Ovary (tissue), 3 donors: ENCODE data around the gene ZNF652.

Experiments used
- CTCF ChIP-seq, 3 donors: fragments of 450-650 bp in 2 of 3; fragments of 200-600 bp in 1 of 3; IDR thresholded peaks; one replicate each; pipeline versions ENCODE4 v1.5.1 to v1.8.0; 2016 to 2022; ENCODE audit warnings: antibody characterized with exemption in 3 of 3, mild to moderate bottlenecking in 1 of 3
- POLR2A ChIP-seq: fragments of 450-650 bp; IDR thresholded peaks from one replicate; pipeline ENCODE4 v1.6.1; 2017; ENCODE audit warnings: antibody characterized with exemption, mild to moderate bottlenecking, moderate library complexity
- donor health status: DM: no; HTN: no; CAD: no.

GRCh38 chr17:49325980-49326379, 36.1 kb downstream of the ZNF652 start:
- TF ChIP-seq POLR2A (no peak), CTCF (IDR thresholded peaks at IDR 0.05) (no peak)
